Liver (tissue), 9 donors: ENCODE data around the gene RADIL. TPM values are rescaled to one million over a fixed set of nuclear protein-coding genes. Genes with fewer than 3 reads are reported as not detected.

ENCODE experiments used
- DNase-seq: peaks from one replicate; pipeline ENCODE4 v3.0.0-alpha.2; 2017; ENCODE audit warnings: low spot score
- H3K27ac ChIP-seq, 2 donors: one replicate each; pipeline ENCODE4 v1.7.0; 2013; ENCODE audit warnings: inconsistent platforms in 2 of 2, low read length in 2 of 2, control low read depth in 1 of 2, low read depth in 1 of 2, mild to moderate bottlenecking in 1 of 2
- H3K27me3 ChIP-seq, 4 donors: one replicate each; pipeline versions ENCODE4 v1.6.1 to v1.7.0; 2013; ENCODE audit warnings: low read length in 3 of 4, inconsistent platforms in 1 of 4, mild to moderate bottlenecking in 1 of 4, moderate library complexity in 1 of 4; ENCODE audit not compliant: control insufficient read depth in 4 of 4, insufficient read depth in 4 of 4
- H3K36me3 ChIP-seq, 4 donors: one replicate each; pipeline versions ENCODE4 v1.6.1 to v1.7.0; 2013; ENCODE audit warnings: low read length in 3 of 4, mild to moderate bottlenecking in 3 of 4, low read depth in 1 of 4, moderate library complexity in 1 of 4; ENCODE audit not compliant: control insufficient read depth in 4 of 4, insufficient read depth in 3 of 4
- H3K4me1 ChIP-seq, 4 donors: one replicate each; pipeline versions ENCODE4 v1.6.1 to v1.7.0; 2013; ENCODE audit warnings: low read length in 3 of 4, mild to moderate bottlenecking in 3 of 4, moderate library complexity in 1 of 4; ENCODE audit not compliant: control insufficient read depth in 4 of 4, insufficient read depth in 4 of 4
- H3K4me3 ChIP-seq, 3 donors: one replicate each; pipeline versions ENCODE4 v1.6.1 to v1.7.0; 2013; ENCODE audit warnings: low read length in 3 of 3, control low read depth in 1 of 3, low read depth in 1 of 3, mild to moderate bottlenecking in 1 of 3
- H3K9ac ChIP-seq, 2 donors: one replicate each; pipeline ENCODE4 v1.7.0; 2013; ENCODE audit warnings: low read length in 2 of 2, mild to moderate bottlenecking in 2 of 2, moderate library complexity in 2 of 2, control low read depth in 1 of 2, low read depth in 1 of 2
- H3K9me3 ChIP-seq, 4 donors: one replicate each; pipeline versions ENCODE4 v1.6.1 to v1.7.0; 2013; ENCODE audit warnings: low read length in 3 of 4; ENCODE audit not compliant: control insufficient read depth in 4 of 4
- EGR1 ChIP-seq, 2 donors: IDR thresholded peaks; 2 replicates each; pipeline ENCODE4 v1.6.1; 2016 to 2018; ENCODE audit warnings: antibody characterized with exemption in 2 of 2, low read depth in 2 of 2
- FOXA1 ChIP-seq: IDR thresholded peaks from 2 replicates; pipeline ENCODE4 v1.6.1; 2016; ENCODE audit warnings: antibody characterized with exemption
- FOXA2 ChIP-seq: IDR thresholded peaks from 2 replicates; pipeline ENCODE4 v1.6.1; 2016; ENCODE audit warnings: antibody characterized with exemption
- GABPA ChIP-seq, 2 donors: IDR thresholded peaks in 1 of 2; conservative IDR thresholded peaks in 1 of 2; 2 replicates each; pipeline ENCODE4 v1.6.1; 2016; ENCODE audit warnings: antibody characterized with exemption in 2 of 2, mild to moderate bottlenecking in 1 of 2, moderate library complexity in 1 of 2
- HNF4A ChIP-seq, 2 donors: conservative IDR thresholded peaks; 2 replicates each; pipeline ENCODE4 v1.6.1; 2016; ENCODE audit warnings: antibody characterized with exemption in 2 of 2, mild to moderate bottlenecking in 2 of 2
- HNF4G ChIP-seq: IDR thresholded peaks from 2 replicates; pipeline ENCODE4 v1.6.1; 2016; ENCODE audit warnings: antibody characterized with exemption
- JUND ChIP-seq, 2 donors: IDR thresholded peaks; 2 replicates each; pipeline ENCODE4 v1.6.1; 2016; ENCODE audit warnings: antibody characterized with exemption in 2 of 2
- NR2F2 ChIP-seq: IDR thresholded peaks from 2 replicates; pipeline ENCODE4 v1.6.1; 2016; ENCODE audit warnings: antibody characterized with exemption
- RAD21 ChIP-seq, 2 donors: IDR thresholded peaks; 2 replicates each; pipeline ENCODE4 v1.6.1; 2016; ENCODE audit warnings: antibody characterized with exemption in 2 of 2, mild to moderate bottlenecking in 2 of 2
- RXRA ChIP-seq, 2 donors: IDR thresholded peaks; 2 replicates each; pipeline ENCODE4 v1.6.1; 2017 to 2018; ENCODE audit warnings: antibody characterized with exemption in 2 of 2, mild to moderate bottlenecking in 1 of 2
- SP1 ChIP-seq: IDR thresholded peaks from 2 replicates; pipeline ENCODE4 v1.6.1; 2018; ENCODE audit warnings: antibody characterized with exemption, mild to moderate bottlenecking
- TAF1 ChIP-seq: conservative IDR thresholded peaks from 2 replicates; pipeline ENCODE4 v1.6.1; 2016; ENCODE audit warnings: antibody characterized with exemption, mild to moderate bottlenecking
- YY1 ChIP-seq: IDR thresholded peaks from 2 replicates; pipeline ENCODE4 v1.6.1; 2016; ENCODE audit warnings: antibody characterized with exemption, mild to moderate bottlenecking
- WGBS: extraction: QIAGEN DNeasy Blood & Tissue Kit; methylation state at CpG from one replicate; pipeline ENCODE4 v1.1.7; 2013; 5-methylcytosine and 5-hydroxymethylcytosine counted together
- polyA plus RNA-seq, 2 donors: library from polyadenylated mRNA; stranded (reverse) in 1 of 2; unstranded in 1 of 2; fragments of 200-250 nt in 1 of 2; fragments of >200 nt in 1 of 2; fragmentation: Nextera tagmentation in 1 of 2; extraction: Ambion mirVana in 1 of 2; gene quantifications; one replicate each; pipeline versions ENCODE4 v1.2.1 to v1.2.3, GENCODE V29; 2013 to 2015
- total RNA-seq, 2 donors: library from RNA; depleted of rRNA; stranded (reverse); fragments of >200 nt; gene quantifications; one replicate each; pipeline ENCODE4 v1.2.3, GENCODE V29; 2014
- TF ChIP-seq, protein P1 (sequence below): IDR thresholded peaks from 2 replicates; pipeline ENCODE4 v1.6.1; 2016; ENCODE audit warnings: antibody characterized with exemption
- TF ChIP-seq, protein P2 (sequence below): fragments of 150-350 bp; IDR thresholded peaks from 2 replicates; pipeline ENCODE4 v1.5.1; 2017; ENCODE audit warnings: improper control_type of control experiment, low read depth, low read length; ENCODE audit not compliant: missing input control
- TF ChIP-seq, protein P3 (sequence below): IDR thresholded peaks from 2 replicates; pipeline ENCODE4 v1.6.1; 2016; ENCODE audit warnings: antibody characterized with exemption
- TF ChIP-seq, protein P4 (sequence below): IDR thresholded peaks from 2 replicates; pipeline ENCODE4 v1.6.1; 2016; ENCODE audit warnings: antibody characterized with exemption
- TF ChIP-seq, protein P5 (sequence below): IDR thresholded peaks from 2 replicates; pipeline ENCODE4 v1.6.1; 2016; ENCODE audit warnings: antibody characterized with exemption, mild to moderate bottlenecking
- donor health status: healthy.
- donor health status: healthy.
- donor health status: healthy.
- donor health status: healthy.
- donor health status: healthy.

RADIL gene
- total and polyA plus RNA-seq, 4 donors: 0.14 to 0.25 (median 0.21) TPM; not detected in 1

DNA sequence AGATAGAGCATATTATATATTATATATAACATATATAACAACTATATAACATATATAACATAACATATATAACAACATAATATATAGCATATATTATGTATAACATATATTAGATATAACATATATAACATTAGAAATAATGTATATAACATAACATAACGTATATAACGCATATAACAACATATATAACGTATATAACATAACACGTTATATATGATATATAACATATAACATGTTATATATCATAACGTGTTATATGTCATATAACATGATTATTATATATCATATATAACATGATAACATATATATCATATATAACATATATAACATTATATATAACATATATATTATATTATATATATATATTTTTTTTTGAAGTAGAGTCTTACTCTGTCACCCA is 104.4 kb downstream of the RADIL start:
- H3K27ac ChIP-seq: no peak overlapping the region
- TF ChIP-seq, protein P1, sequence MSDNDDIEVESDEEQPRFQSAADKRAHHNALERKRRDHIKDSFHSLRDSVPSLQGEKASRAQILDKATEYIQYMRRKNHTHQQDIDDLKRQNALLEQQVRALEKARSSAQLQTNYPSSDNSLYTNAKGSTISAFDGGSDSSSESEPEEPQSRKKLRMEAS: no peak
- TF ChIP-seq, protein P2, sequence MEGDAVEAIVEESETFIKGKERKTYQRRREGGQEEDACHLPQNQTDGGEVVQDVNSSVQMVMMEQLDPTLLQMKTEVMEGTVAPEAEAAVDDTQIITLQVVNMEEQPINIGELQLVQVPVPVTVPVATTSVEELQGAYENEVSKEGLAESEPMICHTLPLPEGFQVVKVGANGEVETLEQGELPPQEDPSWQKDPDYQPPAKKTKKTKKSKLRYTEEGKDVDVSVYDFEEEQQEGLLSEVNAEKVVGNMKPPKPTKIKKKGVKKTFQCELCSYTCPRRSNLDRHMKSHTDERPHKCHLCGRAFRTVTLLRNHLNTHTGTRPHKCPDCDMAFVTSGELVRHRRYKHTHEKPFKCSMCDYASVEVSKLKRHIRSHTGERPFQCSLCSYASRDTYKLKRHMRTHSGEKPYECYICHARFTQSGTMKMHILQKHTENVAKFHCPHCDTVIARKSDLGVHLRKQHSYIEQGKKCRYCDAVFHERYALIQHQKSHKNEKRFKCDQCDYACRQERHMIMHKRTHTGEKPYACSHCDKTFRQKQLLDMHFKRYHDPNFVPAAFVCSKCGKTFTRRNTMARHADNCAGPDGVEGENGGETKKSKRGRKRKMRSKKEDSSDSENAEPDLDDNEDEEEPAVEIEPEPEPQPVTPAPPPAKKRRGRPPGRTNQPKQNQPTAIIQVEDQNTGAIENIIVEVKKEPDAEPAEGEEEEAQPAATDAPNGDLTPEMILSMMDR: no peak
- TF ChIP-seq, protein P3, sequence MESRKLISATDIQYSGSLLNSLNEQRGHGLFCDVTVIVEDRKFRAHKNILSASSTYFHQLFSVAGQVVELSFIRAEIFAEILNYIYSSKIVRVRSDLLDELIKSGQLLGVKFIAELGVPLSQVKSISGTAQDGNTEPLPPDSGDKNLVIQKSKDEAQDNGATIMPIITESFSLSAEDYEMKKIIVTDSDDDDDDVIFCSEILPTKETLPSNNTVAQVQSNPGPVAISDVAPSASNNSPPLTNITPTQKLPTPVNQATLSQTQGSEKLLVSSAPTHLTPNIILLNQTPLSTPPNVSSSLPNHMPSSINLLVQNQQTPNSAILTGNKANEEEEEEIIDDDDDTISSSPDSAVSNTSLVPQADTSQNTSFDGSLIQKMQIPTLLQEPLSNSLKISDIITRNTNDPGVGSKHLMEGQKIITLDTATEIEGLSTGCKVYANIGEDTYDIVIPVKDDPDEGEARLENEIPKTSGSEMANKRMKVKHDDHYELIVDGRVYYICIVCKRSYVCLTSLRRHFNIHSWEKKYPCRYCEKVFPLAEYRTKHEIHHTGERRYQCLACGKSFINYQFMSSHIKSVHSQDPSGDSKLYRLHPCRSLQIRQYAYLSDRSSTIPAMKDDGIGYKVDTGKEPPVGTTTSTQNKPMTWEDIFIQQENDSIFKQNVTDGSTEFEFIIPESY: no peak
- no peak for TF ChIP-seq HNF4G
- TF ChIP-seq YY1: no peak
- TF ChIP-seq TAF1: no peak
- TF ChIP-seq, protein P4, sequence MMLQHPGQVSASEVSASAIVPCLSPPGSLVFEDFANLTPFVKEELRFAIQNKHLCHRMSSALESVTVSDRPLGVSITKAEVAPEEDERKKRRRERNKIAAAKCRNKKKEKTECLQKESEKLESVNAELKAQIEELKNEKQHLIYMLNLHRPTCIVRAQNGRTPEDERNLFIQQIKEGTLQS: no peak
- no peak for TF ChIP-seq EGR1 (IDR thresholded peaks at IDR 0.05; ENCODE audit: low read depth in 2 of 2)
- TF ChIP-seq HNF4A (conservative IDR thresholded peaks at IDR 0.05): no peak
- TF ChIP-seq GABPA (IDR thresholded peaks at IDR 0.05 in 1 of 2, conservative IDR thresholded peaks at IDR 0.05 in 1 of 2): no peak
- no peak for TF ChIP-seq JUND (IDR thresholded peaks at IDR 0.05)
- TF ChIP-seq, protein P5, sequence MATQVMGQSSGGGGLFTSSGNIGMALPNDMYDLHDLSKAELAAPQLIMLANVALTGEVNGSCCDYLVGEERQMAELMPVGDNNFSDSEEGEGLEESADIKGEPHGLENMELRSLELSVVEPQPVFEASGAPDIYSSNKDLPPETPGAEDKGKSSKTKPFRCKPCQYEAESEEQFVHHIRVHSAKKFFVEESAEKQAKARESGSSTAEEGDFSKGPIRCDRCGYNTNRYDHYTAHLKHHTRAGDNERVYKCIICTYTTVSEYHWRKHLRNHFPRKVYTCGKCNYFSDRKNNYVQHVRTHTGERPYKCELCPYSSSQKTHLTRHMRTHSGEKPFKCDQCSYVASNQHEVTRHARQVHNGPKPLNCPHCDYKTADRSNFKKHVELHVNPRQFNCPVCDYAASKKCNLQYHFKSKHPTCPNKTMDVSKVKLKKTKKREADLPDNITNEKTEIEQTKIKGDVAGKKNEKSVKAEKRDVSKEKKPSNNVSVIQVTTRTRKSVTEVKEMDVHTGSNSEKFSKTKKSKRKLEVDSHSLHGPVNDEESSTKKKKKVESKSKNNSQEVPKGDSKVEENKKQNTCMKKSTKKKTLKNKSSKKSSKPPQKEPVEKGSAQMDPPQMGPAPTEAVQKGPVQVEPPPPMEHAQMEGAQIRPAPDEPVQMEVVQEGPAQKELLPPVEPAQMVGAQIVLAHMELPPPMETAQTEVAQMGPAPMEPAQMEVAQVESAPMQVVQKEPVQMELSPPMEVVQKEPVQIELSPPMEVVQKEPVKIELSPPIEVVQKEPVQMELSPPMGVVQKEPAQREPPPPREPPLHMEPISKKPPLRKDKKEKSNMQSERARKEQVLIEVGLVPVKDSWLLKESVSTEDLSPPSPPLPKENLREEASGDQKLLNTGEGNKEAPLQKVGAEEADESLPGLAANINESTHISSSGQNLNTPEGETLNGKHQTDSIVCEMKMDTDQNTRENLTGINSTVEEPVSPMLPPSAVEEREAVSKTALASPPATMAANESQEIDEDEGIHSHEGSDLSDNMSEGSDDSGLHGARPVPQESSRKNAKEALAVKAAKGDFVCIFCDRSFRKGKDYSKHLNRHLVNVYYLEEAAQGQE: no peak
- TF ChIP-seq NR2F2: no peak
- TF ChIP-seq SP1: no peak
- TF ChIP-seq RAD21 (IDR thresholded peaks at IDR 0.05): no peak
- TF ChIP-seq RXRA (IDR thresholded peaks at IDR 0.05): no peak
- no peak for TF ChIP-seq FOXA2
- no peak for TF ChIP-seq FOXA1
- H3K36me3 ChIP-seq: peaks cover 4 to 33% (median 20%) of the 10 kb centered on the region in 4 donors
- H3K4me1 ChIP-seq: peaks cover 4 to 23% (median 20%) of the 10 kb centered on the region in 4 donors
- H3K27me3 ChIP-seq: no peaks in the 10 kb centered on the region
- H3K9ac ChIP-seq: no peak overlapping the region
- DNase-seq: no peak
- H3K9me3 ChIP-seq: no peaks in the 10 kb centered on the region
- 93% methylated on average over 5 of the region's 5 CpGs for WGBS
- no peak overlapping the region for H3K4me3 ChIP-seq
